ENCODE results near the gene SYT4.
"Not testable (repeated sequence)": the region's sequence is repeated elsewhere in the genome, so short reads cannot be mapped to it uniquely, and the experiment has no call there.

Gene SYT4, protein sequence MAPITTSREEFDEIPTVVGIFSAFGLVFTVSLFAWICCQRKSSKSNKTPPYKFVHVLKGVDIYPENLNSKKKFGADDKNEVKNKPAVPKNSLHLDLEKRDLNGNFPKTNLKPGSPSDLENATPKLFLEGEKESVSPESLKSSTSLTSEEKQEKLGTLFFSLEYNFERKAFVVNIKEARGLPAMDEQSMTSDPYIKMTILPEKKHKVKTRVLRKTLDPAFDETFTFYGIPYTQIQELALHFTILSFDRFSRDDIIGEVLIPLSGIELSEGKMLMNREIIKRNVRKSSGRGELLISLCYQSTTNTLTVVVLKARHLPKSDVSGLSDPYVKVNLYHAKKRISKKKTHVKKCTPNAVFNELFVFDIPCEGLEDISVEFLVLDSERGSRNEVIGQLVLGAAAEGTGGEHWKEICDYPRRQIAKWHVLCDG

DNA sequence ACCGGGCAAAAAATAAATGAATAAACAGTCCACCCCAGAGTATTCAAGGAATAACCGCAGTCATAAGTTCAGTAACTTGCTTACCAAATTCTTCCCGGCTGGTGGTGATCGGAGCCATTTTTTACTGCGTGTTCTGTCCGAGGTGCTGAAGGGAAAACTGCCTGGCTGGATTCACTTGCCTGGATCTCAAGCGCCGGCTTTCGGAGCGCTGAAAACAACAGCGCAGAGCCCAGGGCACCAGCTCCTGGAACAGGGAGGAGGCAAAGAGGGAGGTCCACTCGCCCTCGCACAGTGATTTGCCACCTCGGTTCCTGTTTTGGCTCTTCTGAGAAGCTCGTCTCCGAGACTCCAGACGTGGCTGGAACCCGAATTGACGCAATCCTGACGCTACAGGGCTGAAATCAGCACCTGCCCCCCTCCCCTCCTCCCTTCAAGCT, at the start of gene SYT4:
Gene SYT4 (minus strand): TSS at position 327 of the 437 bp plus-strand sequence. CDS start 209 bp downstream, at position 118.
- no peak for DNase-seq

DNA sequence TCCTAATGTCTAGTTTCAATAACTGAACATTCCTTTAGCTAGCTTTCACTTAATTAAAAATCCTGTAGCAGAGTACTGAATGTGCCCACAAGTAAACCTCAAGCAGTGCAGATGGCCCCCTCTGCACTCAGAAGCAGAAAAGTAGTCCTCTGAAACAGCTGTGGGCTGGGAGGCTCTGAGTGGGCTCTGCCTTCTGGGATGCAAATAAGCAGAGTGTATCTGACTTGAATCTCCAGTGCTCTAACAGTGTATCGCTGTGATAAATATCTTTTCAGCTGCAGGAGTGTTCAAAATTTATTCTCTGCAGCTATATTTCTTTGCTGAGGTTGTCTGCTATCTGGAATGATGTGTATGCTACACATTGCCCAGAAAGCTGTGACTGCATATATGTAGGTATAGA, 44.8 kb upstream of the SYT4 start:
- DNase-seq: no peak

DNA sequence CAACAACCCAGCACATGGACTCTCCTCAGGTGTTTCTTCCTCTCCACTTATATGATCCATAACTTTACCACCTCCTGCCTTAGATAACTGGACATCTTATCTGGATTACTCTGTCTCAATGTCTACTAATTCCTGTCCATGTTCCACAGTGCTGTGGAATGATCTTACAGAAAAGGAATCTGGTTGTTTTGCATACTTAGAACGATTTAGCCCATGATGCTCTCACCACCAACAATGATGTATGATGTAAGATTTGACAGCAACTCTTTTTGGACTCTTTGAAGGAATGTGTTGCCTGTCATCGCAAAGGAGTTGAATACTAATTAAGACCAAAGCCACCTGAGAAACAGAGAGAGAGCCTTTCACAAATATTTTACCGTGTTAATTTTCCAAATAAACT, 37.7 kb upstream of the SYT4 start:
- DNase-seq: no peak

DNA sequence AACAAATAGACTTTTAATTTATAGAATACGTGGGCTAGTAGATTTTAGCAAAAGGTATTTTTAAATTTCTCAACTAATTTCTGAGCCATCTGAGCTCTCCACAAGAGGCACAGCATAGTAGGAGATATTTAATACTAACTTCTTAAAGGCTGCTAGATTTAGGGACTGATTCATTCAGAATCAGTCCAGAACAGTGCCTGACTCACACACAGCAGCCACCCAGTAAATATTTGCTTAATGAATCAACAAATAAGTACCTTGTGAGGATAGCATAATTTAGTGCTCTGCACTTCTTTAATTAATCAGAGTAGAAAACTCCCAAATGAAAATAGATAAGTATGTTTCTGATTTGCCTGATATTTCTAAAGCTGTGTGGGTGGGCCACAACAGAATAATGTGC, 35.6 kb upstream of the SYT4 start:
- no peak for DNase-seq

DNA sequence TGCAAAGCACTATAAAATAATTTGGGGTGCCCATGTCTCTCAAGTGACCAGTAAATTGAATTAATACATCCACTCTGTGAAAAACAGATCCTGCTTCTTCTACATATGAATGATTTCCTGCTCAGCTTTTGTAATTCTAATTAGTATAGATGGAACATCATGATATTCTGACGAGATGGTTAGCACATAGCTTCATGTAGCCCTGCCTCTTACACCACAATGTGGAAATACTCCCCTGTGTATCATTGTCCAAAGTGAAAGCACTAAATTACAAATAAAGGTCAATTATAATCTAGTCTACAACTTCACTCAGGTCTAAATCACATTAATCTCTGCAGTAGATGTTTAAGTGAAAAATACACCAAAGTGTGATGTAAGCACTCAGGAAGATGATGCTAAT, 32.9 kb upstream of the SYT4 start:
- no peak for DNase-seq

DNA sequence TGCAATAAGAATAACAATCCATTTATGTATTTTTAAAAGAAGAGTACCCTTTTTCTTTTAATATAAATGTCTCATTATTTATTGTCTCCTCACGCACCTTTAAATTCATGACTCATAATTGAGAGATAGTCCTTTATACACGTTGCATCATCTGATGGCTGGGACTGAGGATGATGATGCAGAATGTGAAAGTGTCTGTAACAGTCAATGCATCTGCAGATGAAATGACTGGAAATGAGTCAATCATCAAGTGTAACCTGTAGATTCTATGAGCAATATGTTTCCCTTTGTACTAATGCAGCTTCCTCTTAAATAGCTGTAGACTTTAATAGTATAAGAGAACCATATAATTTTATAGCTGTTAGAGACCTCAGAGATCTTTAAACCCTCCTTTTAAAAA, 26.1 kb upstream of the SYT4 start:
- peak; percentile 42 for DNase-seq

DNA sequence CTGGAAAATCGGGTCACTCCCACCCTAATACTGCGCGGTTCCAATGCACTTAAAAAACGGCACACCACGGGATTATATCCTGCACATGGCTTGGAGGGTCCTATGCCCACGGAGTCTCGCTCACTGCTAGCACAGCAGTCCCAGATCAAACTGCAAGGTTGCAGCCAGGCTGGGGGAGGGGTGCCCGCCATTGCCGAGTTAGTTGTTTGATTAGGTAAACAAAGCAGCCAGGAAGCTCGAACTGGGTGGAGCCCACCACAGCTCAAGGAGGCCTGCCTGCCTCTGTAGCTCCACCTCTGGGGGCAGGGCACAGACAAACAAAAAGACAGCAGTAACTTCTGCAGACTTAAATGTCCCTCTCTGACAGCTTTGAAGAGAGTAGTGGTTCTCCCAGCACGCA, 8.9 kb upstream of the SYT4 start:
- not testable (repeated sequence) for DNase-seq

DNA sequence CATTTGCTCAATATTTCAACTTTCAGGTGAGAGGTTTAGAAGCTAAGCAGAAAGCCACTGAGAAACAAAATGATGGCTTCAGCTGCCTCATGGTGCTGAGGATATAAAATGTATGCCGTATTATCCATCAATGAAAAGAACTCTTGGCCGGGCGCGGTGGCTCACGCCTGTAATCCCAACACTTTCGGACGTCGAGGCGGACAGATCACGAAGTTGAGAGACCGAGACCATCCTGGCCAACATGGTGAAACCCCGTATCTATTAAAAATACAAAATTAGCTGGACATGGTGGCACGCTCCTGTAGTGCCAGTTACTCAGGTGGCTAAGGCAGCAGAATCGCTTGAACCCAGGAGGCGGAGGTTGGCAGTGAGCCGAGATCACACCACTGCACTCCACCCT, 6.0 kb upstream of the SYT4 start:
- no peak for DNase-seq

DNA sequence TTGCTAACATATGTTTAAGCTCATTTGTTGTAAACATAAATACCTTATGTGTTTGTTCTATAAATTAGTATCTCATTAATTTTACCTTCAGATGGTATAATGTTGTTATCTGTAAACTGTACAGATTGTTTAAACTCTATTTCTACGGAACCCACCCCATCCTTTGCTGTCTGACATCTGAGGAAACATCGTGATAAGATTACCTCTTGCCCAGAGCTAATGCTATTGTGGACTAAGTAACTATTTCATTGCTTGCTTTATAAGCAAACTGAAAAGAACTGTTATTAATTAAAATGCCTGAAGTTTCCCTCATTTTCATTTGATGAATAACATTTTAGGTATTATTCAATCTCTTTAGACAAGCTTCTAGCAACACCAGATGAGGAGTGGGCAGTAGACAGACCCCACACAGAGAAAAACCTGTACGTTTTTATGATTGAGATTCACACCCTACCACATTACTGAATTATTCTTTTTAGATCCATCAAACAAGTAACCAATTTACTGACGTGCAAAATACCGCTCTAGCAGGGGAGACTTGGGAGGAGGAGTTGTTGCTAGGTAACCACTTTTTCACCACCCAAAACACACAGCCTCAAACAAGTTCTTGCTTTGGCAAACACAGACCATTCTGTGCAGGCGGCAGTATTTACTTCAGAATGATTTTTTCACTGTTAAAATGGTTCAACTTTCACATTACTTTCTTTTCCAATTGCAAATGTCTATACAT, 1.9 kb upstream of the SYT4 start:
- DNase-seq: no peak

DNA sequence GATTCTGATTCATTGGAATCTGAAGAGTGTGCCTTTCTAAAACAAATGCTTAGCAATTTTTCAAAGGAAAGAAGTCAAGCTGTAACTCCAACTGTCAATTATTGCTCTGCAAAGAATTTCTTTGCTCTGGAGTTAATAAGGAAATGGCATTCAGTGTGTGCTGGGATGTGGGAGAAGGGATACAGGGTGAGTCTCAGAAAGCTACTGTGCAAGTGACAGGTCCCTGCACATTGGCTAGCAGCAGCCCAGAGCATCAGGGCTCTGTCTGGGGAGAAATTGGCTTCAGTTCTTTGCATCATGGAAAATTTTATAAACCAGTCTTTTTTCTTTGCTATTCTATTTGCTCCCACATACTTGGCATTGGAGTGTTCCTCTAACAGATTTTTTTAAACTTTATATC, 1.1 kb upstream of the SYT4 start:
- no peak for DNase-seq

DNA sequence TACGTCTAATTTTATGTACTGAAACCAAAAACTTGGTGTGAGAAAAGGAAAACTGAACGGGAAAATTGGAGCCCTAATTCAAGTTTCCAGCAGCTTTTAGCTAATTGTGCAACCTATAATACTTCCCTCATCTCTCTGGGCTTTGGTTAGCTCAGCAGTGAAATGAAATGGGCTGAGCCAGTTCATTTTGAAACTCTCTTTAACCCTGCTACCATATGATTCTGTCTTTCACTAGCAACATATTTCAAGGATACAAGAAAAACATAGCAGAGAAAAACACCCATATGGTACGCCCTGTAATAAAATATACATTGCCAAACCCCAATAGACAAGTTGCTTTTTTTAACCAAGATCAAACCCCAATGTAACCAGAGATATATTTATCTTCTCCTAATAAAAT, 799 bp downstream of the SYT4 start:
- no peak for DNase-seq

DNA sequence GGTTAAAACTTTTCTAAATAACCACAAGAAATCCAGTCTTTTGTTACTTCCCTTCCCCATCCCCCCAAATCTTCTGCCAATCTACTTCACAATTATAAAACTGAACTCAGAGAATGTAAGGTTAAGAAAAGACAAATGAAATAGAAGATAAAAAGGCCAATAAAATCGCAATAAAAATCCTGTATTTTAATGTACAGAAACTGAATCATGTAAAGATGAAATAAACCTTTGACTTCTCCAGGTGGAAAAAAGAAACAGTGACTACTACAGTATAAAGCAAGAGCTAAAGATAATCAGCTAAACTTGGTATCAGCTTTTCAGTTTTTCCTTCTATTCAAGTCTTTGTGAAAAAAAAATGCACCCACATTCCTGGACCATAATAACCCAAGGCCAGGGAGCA, 1.7 kb downstream of the SYT4 start:
- no peak for DNase-seq

DNA sequence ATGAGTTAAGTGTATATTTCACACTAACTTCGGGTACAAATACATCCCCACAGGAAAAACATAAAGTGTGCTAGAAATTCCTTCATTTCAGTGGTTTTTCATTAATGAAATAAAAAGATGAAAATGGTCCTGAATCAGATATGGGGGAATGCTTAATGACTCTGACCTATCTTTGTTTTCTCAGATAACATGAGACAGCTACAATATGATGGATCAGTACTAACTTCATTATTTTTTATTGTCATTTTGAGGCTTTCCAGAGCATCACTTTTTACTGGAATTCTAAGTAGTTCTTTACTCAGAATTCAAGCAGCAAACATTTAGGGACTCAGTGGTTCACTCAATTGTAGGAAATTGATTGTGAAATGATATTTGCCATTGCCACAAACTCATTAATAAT, 2.8 kb downstream of the SYT4 start:
- DNase-seq: no peak

DNA sequence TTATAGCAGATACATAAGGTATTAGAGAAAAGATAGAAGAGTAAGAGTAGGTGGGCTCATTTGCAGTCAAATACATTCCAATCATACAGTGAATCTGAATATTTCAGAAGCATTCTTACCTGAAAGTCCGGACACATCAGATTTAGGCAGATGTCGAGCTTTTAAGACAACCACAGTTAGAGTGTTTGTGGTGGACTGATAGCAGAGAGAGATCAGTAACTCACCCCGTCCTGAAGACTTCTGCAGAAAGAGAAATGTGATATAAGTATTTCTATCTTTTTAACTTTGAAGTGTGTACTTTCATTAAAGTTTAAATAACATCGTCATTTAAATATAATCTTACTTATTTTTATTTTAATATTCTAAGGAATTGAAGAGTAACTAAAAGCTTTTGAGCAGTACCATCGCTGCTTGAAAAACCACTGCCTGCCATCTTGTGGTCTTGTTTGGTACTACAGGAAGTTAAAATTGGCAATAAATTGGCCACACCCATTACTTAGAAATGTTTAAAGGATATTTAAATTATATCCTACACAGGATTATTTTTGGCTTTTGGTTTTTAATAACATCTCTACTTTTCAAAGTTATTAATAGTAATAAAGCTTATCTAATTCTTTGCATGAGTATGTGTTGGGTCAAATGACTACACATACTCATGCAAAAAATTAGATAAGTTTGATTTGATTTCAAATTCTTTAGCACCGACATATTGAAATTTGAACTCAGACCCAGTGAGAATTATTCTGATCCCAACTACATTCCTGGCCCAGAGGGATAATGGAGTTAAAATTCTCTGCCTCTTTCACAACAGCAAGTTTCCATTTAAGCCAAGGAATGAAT, 5.5 kb downstream of the SYT4 start:
- DNase-seq: peak; percentile 58

DNA sequence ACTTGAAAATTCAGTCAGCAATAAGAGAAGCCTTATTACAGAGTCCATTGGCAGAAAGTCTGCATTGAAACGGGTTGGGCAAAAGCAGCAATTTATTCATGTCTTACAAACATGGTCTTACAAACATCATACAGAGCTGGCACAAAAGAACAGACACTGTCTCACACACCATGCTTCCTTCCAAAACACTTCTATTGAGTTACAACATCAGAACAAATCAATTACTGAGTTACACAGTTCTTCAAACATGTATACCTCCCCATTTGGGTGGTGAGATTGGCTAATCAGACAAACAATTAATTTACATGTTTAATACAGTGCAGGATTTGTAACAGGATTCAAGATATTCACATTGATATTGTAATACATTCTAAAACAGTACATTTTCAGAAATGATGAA, 9.5 kb downstream of the SYT4 start:
- no peak for DNase-seq

DNA sequence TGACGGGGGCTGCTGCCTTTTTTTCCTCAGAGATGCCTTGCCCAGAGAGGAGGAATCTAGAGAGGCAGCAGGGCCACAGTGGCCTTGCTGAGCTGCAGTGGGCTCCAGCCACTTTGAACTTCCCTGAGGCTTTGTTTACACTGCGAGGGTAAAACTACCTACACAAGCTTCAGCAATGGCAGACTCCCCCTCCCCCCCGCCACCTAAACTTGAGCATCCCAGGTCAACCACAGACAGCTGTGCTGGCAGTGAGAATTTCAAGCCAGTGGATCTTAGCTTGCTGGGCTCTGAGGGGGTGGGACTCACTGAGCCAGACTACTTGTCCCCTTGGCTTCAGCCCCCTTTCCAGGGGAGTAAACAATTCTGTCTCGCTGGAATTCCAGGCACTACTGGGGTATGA, 11.8 kb downstream of the SYT4 start:
- DNase-seq: no peak

DNA sequence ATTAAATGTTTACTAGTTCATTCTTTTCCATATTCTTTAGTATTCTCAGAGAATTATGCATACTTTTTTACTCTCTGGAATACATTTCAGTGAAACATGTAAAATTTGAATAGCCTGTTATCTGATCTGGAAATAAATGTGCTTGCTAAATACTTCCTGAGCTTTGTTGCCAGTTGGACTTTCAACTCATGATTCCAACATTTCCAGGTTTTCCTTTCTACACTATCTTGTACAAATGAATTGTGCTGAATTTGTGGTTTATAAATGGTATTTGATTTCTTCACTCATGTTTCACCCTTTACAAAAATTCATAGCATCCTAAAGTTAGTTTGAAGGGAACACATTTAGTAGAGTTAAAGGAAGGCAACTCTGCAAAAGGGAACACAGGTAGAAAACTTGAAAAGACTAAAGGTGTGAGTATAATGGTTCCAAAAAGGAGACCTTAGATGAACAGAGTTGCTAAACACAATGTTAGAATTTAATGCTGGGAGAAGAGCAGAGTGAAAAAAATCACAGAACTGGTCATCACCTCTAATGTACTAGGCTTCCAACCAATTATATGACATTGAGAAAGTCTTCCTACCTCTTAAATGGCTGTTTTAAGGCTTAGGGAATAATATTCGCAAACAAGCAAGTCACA, 28.6 kb downstream of the SYT4 start:
- DNase-seq: no peak

DNA sequence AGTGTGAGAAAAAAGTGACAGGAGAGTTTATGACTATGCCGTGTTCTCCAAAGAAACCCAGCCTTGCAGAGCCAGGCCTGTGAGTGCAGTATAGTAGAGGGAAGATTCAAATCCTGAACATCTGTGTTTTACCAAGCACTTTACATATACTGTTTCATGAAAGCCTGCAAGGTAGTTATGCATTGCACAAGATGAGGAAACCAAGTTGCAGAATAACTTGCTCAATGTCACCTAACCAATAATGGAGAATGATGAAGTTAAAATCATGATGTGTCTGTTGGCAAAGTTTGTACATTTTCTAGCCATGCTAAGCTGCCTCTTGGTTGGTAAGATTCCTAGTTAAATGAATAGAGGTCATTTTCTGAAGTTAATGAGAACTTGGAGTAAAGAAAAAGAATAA, 29.3 kb downstream of the SYT4 start:
- DNase-seq: no peak

DNA sequence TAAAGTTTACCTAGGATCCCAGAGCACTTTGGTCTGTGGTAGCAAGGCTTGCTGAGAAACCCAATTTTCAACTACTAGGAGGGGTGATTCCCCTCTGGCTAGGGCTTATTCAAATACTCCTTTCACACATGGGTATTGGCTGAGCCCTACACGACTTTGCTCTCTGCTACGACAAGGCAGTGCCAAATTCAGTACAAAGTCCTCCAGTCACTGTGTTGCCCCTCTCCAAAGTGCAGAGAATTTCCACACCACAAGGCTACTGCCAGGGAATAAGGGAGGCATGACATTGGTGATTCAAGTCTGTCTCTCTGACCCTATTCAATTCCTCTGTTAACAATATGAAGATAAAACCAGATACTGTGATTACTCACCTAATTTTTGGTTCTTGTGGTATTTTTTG, 38.9 kb downstream of the SYT4 start:
- no peak for DNase-seq

DNA sequence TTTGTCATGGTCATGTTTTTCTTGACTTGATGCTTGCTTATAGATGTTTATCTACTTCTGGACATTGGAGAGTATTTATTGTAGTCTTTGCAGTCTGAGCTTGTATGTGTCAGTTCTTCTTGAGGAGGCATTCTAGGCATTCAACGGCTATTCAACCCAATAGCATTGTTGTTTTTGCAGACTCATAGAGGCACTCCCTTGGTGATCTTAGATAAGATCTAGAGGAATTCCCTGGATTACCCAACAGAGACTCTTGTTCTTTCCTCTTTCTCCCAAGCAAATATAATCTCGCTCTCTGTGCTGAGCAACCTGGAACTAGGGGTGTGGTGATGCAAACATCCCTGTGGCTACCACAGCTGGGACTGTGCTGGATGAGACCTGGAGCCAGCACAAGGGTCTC, 40.4 kb downstream of the SYT4 start:
- no peak for DNase-seq

DNA sequence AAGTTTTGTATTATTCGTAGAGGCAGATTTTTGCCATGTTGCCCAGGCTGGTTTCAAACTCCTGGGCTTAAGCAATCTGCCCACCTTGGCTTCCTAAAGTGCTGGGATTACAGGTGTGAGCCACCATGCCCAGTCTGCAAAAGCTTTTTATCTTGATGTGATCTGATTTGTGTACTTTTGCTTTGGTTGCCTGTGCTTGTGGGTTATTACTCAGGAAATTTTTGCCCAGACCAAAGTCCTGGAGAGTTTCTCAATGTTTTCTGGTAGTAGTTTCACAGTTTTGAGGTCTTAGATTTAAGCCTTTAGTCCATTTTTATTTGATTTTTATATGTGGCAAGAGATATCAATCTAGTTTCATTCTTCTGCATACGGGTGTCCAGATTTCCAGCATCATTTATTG, 42.4 kb downstream of the SYT4 start:
- DNase-seq: no peak

DNA sequence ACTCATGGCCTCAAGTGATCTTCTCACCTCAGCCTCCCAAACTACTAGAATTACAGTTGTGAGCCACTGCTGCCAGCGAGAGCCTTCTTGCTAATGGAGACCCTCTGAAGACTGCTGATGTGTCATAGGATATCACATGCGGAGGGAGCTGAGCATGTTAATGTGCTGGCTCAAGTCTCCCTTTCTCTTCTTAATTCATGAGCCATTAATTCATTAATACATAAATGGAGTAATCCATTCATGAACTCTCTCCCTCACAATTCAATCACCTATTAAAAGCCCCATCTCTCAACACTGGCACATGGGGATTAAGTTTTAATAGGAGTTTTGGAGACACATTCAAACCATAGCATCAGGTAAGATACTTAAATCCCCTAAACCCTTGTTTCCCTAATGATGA, 54.8 kb downstream of the SYT4 start:
- no peak for DNase-seq

DNA sequence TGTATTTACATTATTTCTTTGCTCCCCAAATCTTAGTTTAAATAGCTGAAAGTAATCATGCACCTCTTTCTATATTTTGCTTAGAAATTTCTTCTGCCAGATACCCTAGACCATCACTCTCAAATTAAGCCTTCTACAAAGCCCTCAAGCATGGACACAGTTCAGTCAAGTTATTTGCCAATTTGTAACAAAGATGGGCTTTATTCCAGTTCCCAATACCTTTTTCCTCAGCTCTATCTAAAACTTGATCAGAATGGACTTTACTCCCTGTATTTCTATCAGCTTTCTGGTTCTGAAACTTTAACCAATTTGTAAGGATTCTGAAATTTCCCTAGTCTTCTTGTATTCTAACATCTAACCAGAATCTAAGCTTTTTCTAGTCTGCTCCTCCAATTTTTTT, 56.6 kb downstream of the SYT4 start:
- no peak for DNase-seq

All from activated CD4-positive, alpha-beta T cell treated with anti-CD3 and anti-CD28 coated beads, Interleukin-2, Interleukin-6, amounts not matched to agents 100 ng/mL and 50 ng/mL, durations not matched to agents 16 hours and 8 hours (primary cell).